NCI-H1092 treated with DMSO at 0.1 percent for 48 hours (cell line): ENCODE measurements around the gene CNTN4.

Source experiments
- DNase-seq: peaks from one replicate; lab custom pipeline; 2025; lab: John Stamatoyannopoulos, UW

CNTN4 gene

GRCh38 chr3:2415083-2415482 lies 316.4 kb downstream of the CNTN4 start:
- no peak for DNase-seq

- DNase-seq: no peak
Observed at GRCh38 chr3:2420919-2421318, 322.3 kb downstream of the CNTN4 start.

GRCh38 chr3:2423143-2423542 lies 324.5 kb downstream of the CNTN4 start:
- DNase-seq: no peak

- DNase-seq: no peak
Observed at GRCh38 chr3:2441558-2441957, 342.9 kb downstream of the CNTN4 start.

GRCh38 chr3:2446146-2446545 lies 347.5 kb downstream of the CNTN4 start:
- DNase-seq: no peak

- no peak for DNase-seq
Observed at GRCh38 chr3:2452249-2452648, 353.6 kb downstream of the CNTN4 start.

GRCh38 chr3:2454865-2455264 lies 356.2 kb downstream of the CNTN4 start:
- no peak for DNase-seq

- DNase-seq: no peak
Observed at GRCh38 chr3:2456788-2457187, 358.1 kb downstream of the CNTN4 start.

- DNase-seq: no peak
Observed at GRCh38 chr3:2458816-2459215, 360.1 kb downstream of the CNTN4 start.

- DNase-seq: peak; percentile 53
Observed at GRCh38 chr3:2465842-2466241, 367.2 kb downstream of the CNTN4 start.

- DNase-seq: no peak
Observed at GRCh38 chr3:2468816-2469215, 370.1 kb downstream of the CNTN4 start.

GRCh38 chr3:2476996-2477395 lies 378.3 kb downstream of the CNTN4 start:
- no peak for DNase-seq

GRCh38 chr3:2477620-2478019 lies 379.0 kb downstream of the CNTN4 start:
- DNase-seq: no peak

GRCh38 chr3:2484162-2485026 lies 385.7 kb downstream of the CNTN4 start:
- DNase-seq: no peak

- no peak for DNase-seq
Observed at GRCh38 chr3:2485027-2485375, 386.3 kb downstream of the CNTN4 start.

- DNase-seq: no peak
Observed at GRCh38 chr3:2495746-2496145, 397.1 kb downstream of the CNTN4 start.

- no peak for DNase-seq
Observed at GRCh38 chr3:2504912-2505311, 406.2 kb downstream of the CNTN4 start.

GRCh38 chr3:2506776-2507175 lies 408.1 kb downstream of the CNTN4 start:
- no peak for DNase-seq

GRCh38 chr3:2510591-2511145 lies 412.0 kb downstream of the CNTN4 start:
- DNase-seq: no peak

- peak; percentile 86 for DNase-seq
Observed at GRCh38 chr3:2511356-2511755, 412.7 kb downstream of the CNTN4 start.

- peak; percentile 6 for DNase-seq
Observed at GRCh38 chr3:2512881-2513280, 414.2 kb downstream of the CNTN4 start.

- no peak for DNase-seq
Observed at GRCh38 chr3:2513986-2514385, 415.3 kb downstream of the CNTN4 start.

GRCh38 chr3:2516762-2517441 lies 418.2 kb downstream of the CNTN4 start:
- peak; percentile 50 for DNase-seq
